ENCODE results near the gene NCOA7. TPM values are rescaled to one million over a fixed set of nuclear protein-coding genes. Genes with fewer than 3 reads are reported as not detected.

Gene NCOA7
- total RNA-seq, 1 donor = 34.0 TPM

GRCh38 chr6:125789167-125789566 lies 1.6 kb upstream of the NCOA7 start:
- no peak for DNase-seq (ENCODE audit: insufficient read length, low spot score, missing footprints)
- TF ChIP-seq CTCF (IDR thresholded peaks at IDR 0.05; ENCODE audit: extremely low read depth, low read depth, low read length) = no peak
- H3K27ac ChIP-seq (ENCODE audit: low read depth, low read length) = peak overlapping the region; percentile 91
- H3K4me3 ChIP-seq (ENCODE audit: insufficient read depth, low read length) = no peak overlapping the region
- no peaks in the 10 kb centered on the region for H3K9me3 ChIP-seq (ENCODE audit: low read depth, low read length)
- no peak overlapping the region for H3K4me2 ChIP-seq (ENCODE audit: insufficient read depth, low read length)
- H3K36me3 ChIP-seq (ENCODE audit: insufficient read depth, low read length) = no peaks in the 10 kb centered on the region
- H2AFZ ChIP-seq (ENCODE audit: low read length) = no peak overlapping the region
- peaks cover 21% of the 10 kb centered on the region for H3K79me2 ChIP-seq (ENCODE audit: insufficient read depth, low read length)
- H3K4me1 ChIP-seq (ENCODE audit: insufficient read depth, low read length) = peaks cover 44% of the 10 kb centered on the region
- no peaks in the 10 kb centered on the region for H3K27me3 ChIP-seq (ENCODE audit: insufficient read depth, low read length)
- no peaks in the 10 kb centered on the region for H4K20me1 ChIP-seq (ENCODE audit: insufficient read depth, low read length)

GRCh38 chr6:125789576-125790357 lies 993 bp upstream of the NCOA7 start:
- H3K79me2 ChIP-seq (ENCODE audit: insufficient read depth, low read length) = peaks cover 25% of the 10 kb centered on the region
- H2AFZ ChIP-seq (ENCODE audit: low read length) = peak overlapping the region; percentile 90
- H3K4me2 ChIP-seq (ENCODE audit: insufficient read depth, low read length) = peak overlapping the region; percentile 97
- H3K4me1 ChIP-seq (ENCODE audit: insufficient read depth, low read length) = peaks cover 45% of the 10 kb centered on the region
- H3K27me3 ChIP-seq (ENCODE audit: insufficient read depth, low read length) = no peaks in the 10 kb centered on the region
- no peaks in the 10 kb centered on the region for H3K9me3 ChIP-seq (ENCODE audit: low read depth, low read length)
- H3K4me3 ChIP-seq (ENCODE audit: insufficient read depth, low read length) = peak overlapping the region; percentile 88
- H3K27ac ChIP-seq (ENCODE audit: low read depth, low read length) = peak overlapping the region; percentile 91
- DNase-seq (ENCODE audit: insufficient read length, low spot score, missing footprints) = peak; percentile 86
- H3K36me3 ChIP-seq (ENCODE audit: insufficient read depth, low read length) = no peaks in the 10 kb centered on the region
- H4K20me1 ChIP-seq (ENCODE audit: insufficient read depth, low read length) = no peaks in the 10 kb centered on the region
- TF ChIP-seq CTCF (IDR thresholded peaks at IDR 0.05; ENCODE audit: extremely low read depth, low read depth, low read length) = no peak

- no peaks in the 10 kb centered on the region for H4K20me1 ChIP-seq (ENCODE audit: insufficient read depth, low read length)
- H3K9me3 ChIP-seq (ENCODE audit: low read depth, low read length) = no peaks in the 10 kb centered on the region
- no peaks in the 10 kb centered on the region for H3K36me3 ChIP-seq (ENCODE audit: insufficient read depth, low read length)
- DNase-seq (ENCODE audit: insufficient read length, low spot score, missing footprints) = no peak
- peak overlapping the region; percentile 88 for H3K4me3 ChIP-seq (ENCODE audit: insufficient read depth, low read length)
- peaks cover 40% of the 10 kb centered on the region for H3K79me2 ChIP-seq (ENCODE audit: insufficient read depth, low read length)
- H3K27ac ChIP-seq (ENCODE audit: low read depth, low read length) = peak overlapping the region; percentile 91
- TF ChIP-seq CTCF (IDR thresholded peaks at IDR 0.05; ENCODE audit: extremely low read depth, low read depth, low read length) = peak; percentile 78
- peak overlapping the region; percentile 97 for H3K4me2 ChIP-seq (ENCODE audit: insufficient read depth, low read length)
- peaks cover 47% of the 10 kb centered on the region for H3K4me1 ChIP-seq (ENCODE audit: insufficient read depth, low read length)
- no peaks in the 10 kb centered on the region for H3K27me3 ChIP-seq (ENCODE audit: insufficient read depth, low read length)
- peak overlapping the region; percentile 90 for H2AFZ ChIP-seq (ENCODE audit: low read length)
Observed at GRCh38 chr6:125791151-125791819, 525 bp downstream of the NCOA7 start.

- H3K27me3 ChIP-seq (ENCODE audit: insufficient read depth, low read length) = no peaks in the 10 kb centered on the region
- peak overlapping the region; percentile 88 for H3K4me3 ChIP-seq (ENCODE audit: insufficient read depth, low read length)
- H3K36me3 ChIP-seq (ENCODE audit: insufficient read depth, low read length) = no peaks in the 10 kb centered on the region
- H3K4me1 ChIP-seq (ENCODE audit: insufficient read depth, low read length) = peaks cover 47% of the 10 kb centered on the region
- H3K79me2 ChIP-seq (ENCODE audit: insufficient read depth, low read length) = peaks cover 44% of the 10 kb centered on the region
- no peak overlapping the region for H2AFZ ChIP-seq (ENCODE audit: low read length)
- peak overlapping the region; percentile 91 for H3K27ac ChIP-seq (ENCODE audit: low read depth, low read length)
- peak; percentile 1 for TF ChIP-seq CTCF (IDR thresholded peaks at IDR 0.05; ENCODE audit: extremely low read depth, low read depth, low read length)
- H4K20me1 ChIP-seq (ENCODE audit: insufficient read depth, low read length) = no peaks in the 10 kb centered on the region
- H3K4me2 ChIP-seq (ENCODE audit: insufficient read depth, low read length) = peak overlapping the region; percentile 97
- no peaks in the 10 kb centered on the region for H3K9me3 ChIP-seq (ENCODE audit: low read depth, low read length)
- DNase-seq (ENCODE audit: insufficient read length, low spot score, missing footprints) = peak; percentile 84
Observed at GRCh38 chr6:125791820-125792165, 1.0 kb downstream of the NCOA7 start.
